Measurements from ENCODE around the gene ZNF584. TPM values are rescaled to one million over a fixed set of nuclear protein-coding genes. Genes with fewer than 3 reads are reported as not detected.
"Not testable (repeated sequence)": the region's sequence is repeated elsewhere in the genome, so short reads cannot be mapped to it uniquely, and the experiment has no call there.

Gene ZNF584
- total and polyA plus RNA-seq, 7 donors, result 3.0 to 21.4 (median 8.2) TPM

- Histone ChIP-seq H3K4me3 (peak overlapping the region; percentile 49 to 72 (median 67)), H3K27me3 (no peaks in the 10 kb centered on the region), H3K27ac (peak overlapping the region; percentile 80 to 89 (median 84)), H3K36me3 (peaks cover 18 to 32% (median 23%) of the 10 kb centered on the region in 4 donors), H3K9me3 (peaks cover 17 to 37% (median 26%) of the 10 kb centered on the region in 4 donors), H3K4me1 (peaks cover 0 to 23% (median 16%) of the 10 kb centered on the region in 4 donors)
- WGBS, 2 donors, result 16 to 43% methylated on average over 31 of the region's 31 CpGs
- DNase-seq, result no peak
- TF ChIP-seq POLR2A (IDR thresholded peaks at IDR 0.05) (no peak), CTCF (IDR thresholded peaks at IDR 0.05) (no peak), POLR2AphosphoS5 (IDR thresholded peaks at IDR 0.05) (no peak), EP300 (IDR thresholded peaks at IDR 0.05) (no peak)
- intact Hi-C loops (cut with DNase I), result loop anchor here (2.0 kb wide), 1 partner anchor 78 kb away; the partner anchor contains the start of gene ZNF497
Measured at GRCh38 chr19:58440556-58440955, 32.1 kb downstream of the ZNF584 start.

DNA sequence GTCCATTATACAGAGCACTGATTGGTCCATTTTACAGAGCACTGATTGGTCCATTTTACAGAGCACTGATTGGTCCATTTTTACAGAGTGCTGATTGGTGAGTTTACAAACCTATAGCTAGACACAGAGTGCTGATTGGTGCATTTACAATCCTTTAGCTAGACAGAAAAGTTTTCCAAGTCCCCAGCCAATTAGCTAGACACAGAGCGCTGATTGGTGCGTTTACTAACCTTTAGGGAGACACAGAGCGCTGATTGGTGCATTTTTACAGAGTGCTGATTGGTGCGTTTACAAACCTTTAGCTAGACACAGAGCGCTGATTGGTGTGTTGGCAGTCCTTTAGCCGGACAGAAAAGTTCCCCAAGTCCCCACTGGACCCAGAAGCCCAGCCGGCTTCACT is 34.5 kb downstream of the ZNF584 start:
- H3K4me1 ChIP-seq, result peaks cover 0 to 23% (median 16%) of the 10 kb centered on the region in 4 donors
- intact Hi-C loops (cut with DNase I); H3K4me3 ChIP-seq; DNase-seq; H3K27me3 ChIP-seq; H3K36me3 ChIP-seq; H3K27ac ChIP-seq: not testable (repeated sequence)
- 90 to 94% methylated on average over 7 of the region's 7 CpGs for WGBS, 2 donors
- H3K9me3 ChIP-seq, result peaks cover 2 to 12% (median 8%) of the 10 kb centered on the region in 4 donors

DNA sequence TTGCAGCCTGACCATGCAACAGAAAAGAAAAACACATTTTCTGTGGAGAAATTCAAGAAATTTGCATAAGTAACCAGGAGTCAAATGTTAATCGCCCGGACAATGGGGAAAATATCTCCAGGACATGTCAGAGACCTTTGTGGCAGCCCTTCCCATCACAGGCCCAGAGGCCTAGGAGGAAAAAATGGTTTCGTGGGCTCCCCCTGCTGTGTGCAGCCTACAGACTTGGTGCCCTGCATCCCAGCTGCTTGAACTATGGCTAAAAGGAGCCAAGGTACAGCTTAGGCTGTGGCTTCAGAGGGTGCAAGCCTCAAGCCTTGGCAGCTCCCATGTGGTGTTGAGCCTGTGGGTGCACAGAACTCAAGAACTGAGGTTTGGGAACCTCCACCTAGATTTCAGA is 40.4 kb downstream of the ZNF584 start:
- peaks cover 0 to 14% (median 12%) of the 10 kb centered on the region in 4 donors for H3K4me1 ChIP-seq
- intact Hi-C loops (cut with DNase I); H3K27ac ChIP-seq; H3K9me3 ChIP-seq; H3K36me3 ChIP-seq; DNase-seq; H3K4me3 ChIP-seq: not testable (repeated sequence)
- 75 to 83% methylated on average over 3 of the region's 3 CpGs for WGBS, 2 donors
- H3K27me3 ChIP-seq, result peaks cover 0 to 11% (median 0%) of the 10 kb centered on the region in 3 donors

DNA sequence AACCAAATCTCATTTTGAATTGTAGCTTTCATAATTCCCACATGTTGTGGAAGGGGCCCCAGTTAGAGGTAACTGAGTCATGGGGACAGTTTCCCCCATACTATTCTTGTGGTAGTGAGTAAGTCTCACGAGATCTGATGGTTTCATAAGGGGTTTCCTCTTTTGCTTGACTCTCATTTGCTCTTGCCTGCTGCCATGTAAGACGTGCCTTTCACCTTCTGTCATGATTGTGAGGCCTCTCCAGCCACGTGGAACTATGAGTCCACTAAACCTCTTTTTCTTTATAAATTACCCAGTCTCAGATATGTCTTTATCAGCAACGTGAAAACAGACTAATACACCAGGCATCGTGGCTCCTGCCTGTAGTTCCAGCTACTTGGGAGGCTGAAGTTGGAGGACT is 41.5 kb downstream of the ZNF584 start:
- WGBS, 2 donors, result 60 to 63% methylated on average over 5 of the region's 5 CpGs
- peaks cover 0 to 11% (median 0%) of the 10 kb centered on the region in 3 donors for H3K27me3 ChIP-seq
- peaks cover 0 to 15% (median 3%) of the 10 kb centered on the region in 4 donors for H3K36me3 ChIP-seq
- H3K9me3 ChIP-seq, DNase-seq, H3K27ac ChIP-seq, H3K4me3 ChIP-seq: not testable (repeated sequence)
- H3K4me1 ChIP-seq, result peaks cover 0 to 14% (median 12%) of the 10 kb centered on the region in 4 donors
- intact Hi-C loops (cut with DNase I), result loop anchor here (2.0 kb wide), 2 partner anchors 17 to 49 kb away; partner anchors contain the start of gene ZNF324

GRCh38 chr19:58450856-58451357 is 42.5 kb downstream of the ZNF584 start:
- no peaks in the 10 kb centered on the region for H3K9me3 ChIP-seq
- H3K4me1 ChIP-seq, result peaks cover 0 to 14% (median 12%) of the 10 kb centered on the region in 4 donors
- H3K4me3 ChIP-seq, result peak overlapping the region; percentile 84 to 92 (median 88)
- peaks cover 0 to 11% (median 0%) of the 10 kb centered on the region in 3 donors for H3K27me3 ChIP-seq
- DNase-seq, result no peak
- WGBS, 2 donors, result 2 to 6% methylated on average over 11 of the region's 11 CpGs
- intact Hi-C loops (cut with DNase I), result loop anchor here (2.0 kb wide), 2 partner anchors 16 to 48 kb away; partner anchors contain the start of gene ZNF324
- peaks cover 0 to 20% (median 3%) of the 10 kb centered on the region in 4 donors for H3K36me3 ChIP-seq
- peak overlapping the region in 3 of 4 donors; percentile 74 to 82 (median 76) for H3K27ac ChIP-seq
- TF ChIP-seq POLR2A (IDR thresholded peaks at IDR 0.05), result no peak
- no peak for TF ChIP-seq CTCF (IDR thresholded peaks at IDR 0.05)
- TF ChIP-seq POLR2AphosphoS5 (IDR thresholded peaks at IDR 0.05), result no peak
- TF ChIP-seq EP300 (IDR thresholded peaks at IDR 0.05), result no peak

- Histone ChIP-seq H3K36me3 (peaks cover 0 to 26% (median 6%) of the 10 kb centered on the region in 4 donors), H3K27me3 (peaks cover 0 to 11% (median 0%) of the 10 kb centered on the region in 3 donors), H3K4me1 (peaks cover 0 to 14% (median 12%) of the 10 kb centered on the region in 4 donors), H3K4me3 (peak within 1 kb of the TSS; percentile 84 to 92 (median 88)), H3K9me3 (no peaks in the 10 kb centered on the region), H3K27ac (peak within 1 kb of the TSS; percentile 74 to 82 (median 78))
- 0 to 1% methylated on average over 79 of the region's 79 CpGs for WGBS, 2 donors
- TF ChIP-seq POLR2AphosphoS5 (IDR thresholded peaks at IDR 0.05), result peak; percentile 58 to 84 (median 76)
- TF ChIP-seq CTCF (IDR thresholded peaks at IDR 0.05), result no peak
- TF ChIP-seq POLR2A (IDR thresholded peaks at IDR 0.05), result peak in 1 of 2 donors; percentile 33
- peak; percentile 98 for DNase-seq
- intact Hi-C loops (cut with DNase I), result loop anchor here (2.0 kb wide), 2 partner anchors 15 to 47 kb away; partner anchors contain the start of gene ZNF324
Measured at GRCh38 chr19:58451358-58452101, 43.1 kb downstream of the ZNF584 start, which contains the start of gene ZNF324B. Gene ZNF324B, plus strand, starts transcription at chr19:58451622. Its CDS starts 2,080 bp downstream, at chr19:58453702.

All from sigmoid colon (tissue), 7 donors.